Fibroblast of lung (primary cell): ENCODE results near the gene P2RY6.

Experiments
- CTCF ChIP-seq, 2 donors: IDR thresholded peaks in 1 of 2; conservative IDR thresholded peaks in 1 of 2; 1 replicate in 1 of 2; 2 replicates in 1 of 2; pipeline ENCODE4 v1.5.1; 2011 to 2012; ENCODE audit warnings: low read length in 2 of 2, control low read depth in 1 of 2, inconsistent platforms in 1 of 2, low read depth in 1 of 2, mild to moderate bottlenecking in 1 of 2
- EZH2 ChIP-seq: IDR thresholded peaks from 2 replicates; pipeline ENCODE4 v1.5.1; 2012; ENCODE audit warnings: low read length, control low read depth, mild to moderate bottlenecking; ENCODE audit errors: missing control alignments

GRCh38 chr11:73270016-73270854 lies 1.9 kb upstream of the P2RY6 start:
- no peak for TF ChIP-seq CTCF (conservative IDR thresholded peaks at IDR 0.05 in 1 of 2, IDR thresholded peaks at IDR 0.05 in 1 of 2; ENCODE audit: low read depth in 1 of 2, low read length in 2 of 2)
- TF ChIP-seq EZH2: no peak
